ENCODE data around the gene ZFAND5. TPM values are rescaled to one million over a fixed set of nuclear protein-coding genes. Genes with fewer than 3 reads are reported as not detected.

The ZFAND5 gene
- total and polyA plus RNA-seq, 10 of the 15 experiments (the other 5 are each of a cell fraction or from before 2014, with no cell fraction given) = 22.5 to 107 (median 63.3) TPM

- DNase-seq (ENCODE audit: low read depth, low spot score) (no peak), ATAC-seq (no peak), FAIRE-seq (no peak)
- Histone ChIP-seq H3K4me3 (no peak overlapping the region), H3K27me3 (replicated peaks in 1 of 2; ENCODE audit: control insufficient read depth in 2 of 2, insufficient read depth in 2 of 2, low read length in 1 of 2) (no peaks in the 10 kb centered on the region), H3K36me3 (ENCODE audit: control insufficient read depth in 2 of 2, insufficient read depth in 2 of 2, low read length in 1 of 2) (no peaks in the 10 kb centered on the region), H2AFZ (ENCODE audit: control insufficient read depth, low read depth, low read length) (no peak overlapping the region), H3K9ac (ENCODE audit: control insufficient read depth, insufficient read depth, low read length) (no peak overlapping the region), H3K4me1 (ENCODE audit: control insufficient read depth, insufficient read depth, low read length) (no peaks in the 10 kb centered on the region), H4K20me1 (ENCODE audit: control insufficient read depth, insufficient read depth) (no peaks in the 10 kb centered on the region), H3K4me2 (ENCODE audit: control insufficient read depth, insufficient read depth) (no peak overlapping the region), H3K27ac (ENCODE audit: control insufficient read depth, insufficient read depth) (no peak overlapping the region), H3K9me3 (replicated peaks; ENCODE audit: control insufficient read depth, insufficient read depth, low read length) (no peaks in the 10 kb centered on the region), H3K79me2 (ENCODE audit: control insufficient read depth, insufficient read depth, low read length) (no peaks in the 10 kb centered on the region)
- 50% methylated on average over 1 of the region's 1 CpG for WGBS (ENCODE audit: insufficient coverage, insufficient replicate concordance, low lambda C conversion rate, missing lambda C conversion rate)
- no TSS peak for BruUV-seq (replicated peaks)
- ChIA-PET POLR2A (interaction anchor here (1.0 kb wide), 1 partner anchor 23 kb away, joined by 3 read pairs; no protein-coding TSS in a partner anchor), CTCF (interaction anchor here (1.7 kb wide), 1 partner anchor 107 kb away, joined by 4 read pairs; no protein-coding TSS in a partner anchor), SMC1A (ENCODE audit: uncharacterized antibody, unreplicated experiment) (interaction anchor here (1.0 to 1.9 kb wide), 3 partner anchors 9 to 21 kb away, joined by 3 to 5 read pairs (median 4); no protein-coding TSS in a partner anchor), RAD21 (ENCODE audit: unreplicated experiment) (interaction anchor here (0.5 to 1.4 kb wide), 2 partner anchors 8 to 21 kb away, joined by 3 to 4 read pairs; partner anchors contain the start of gene ZFAND5)
- in situ Hi-C loops (cut with MboI) = no loop called here
- intact Hi-C loops (cut with micrococcal nuclease; ENCODE audit: unreplicated experiment) = no loop called here
- TF ChIP-seq ZNF592 (IDR thresholded peaks at IDR 0.05) (no peak), ZBTB40 (IDR thresholded peaks at IDR 0.05; ENCODE audit: borderline replicate concordance) (no peak), TCF7 (IDR thresholded peaks at IDR 0.05; ENCODE audit: borderline replicate concordance) (no peak), SUPT20H (IDR thresholded peaks at IDR 0.05; ENCODE audit: borderline replicate concordance, control insufficient read depth, low read depth, low read length) (no peak), SP1 (IDR thresholded peaks at IDR 0.05; ENCODE audit: low read depth, low read length) (no peak), CTCF (IDR thresholded peaks at IDR 0.05 in 2 of 3, conservative IDR thresholded peaks at IDR 0.05 in 1 of 3; ENCODE audit: control insufficient read depth in 2 of 3, extremely low read depth in 1 of 3, insufficient read depth in 1 of 3, low read depth in 3 of 3, low read length in 3 of 3) (no peak), ZNF384 (IDR thresholded peaks at IDR 0.05; ENCODE audit: borderline replicate concordance, low read depth, low read length) (no peak), KLF5 (IDR thresholded peaks at IDR 0.05; ENCODE audit: partially characterized antibody) (no peak), POLR2AphosphoS2 (IDR thresholded peaks at IDR 0.05; ENCODE audit: low read depth, low read length) (no peak), SIN3A (IDR thresholded peaks at IDR 0.05; ENCODE audit: low read depth, low read length) (no peak), EGR1 (IDR thresholded peaks at IDR 0.05; ENCODE audit: borderline replicate concordance in 1 of 2, low read depth in 2 of 2, low read length in 2 of 2) (no peak), ESRRA (IDR thresholded peaks at IDR 0.05; ENCODE audit: low read length) (no peak), TBL1XR1 (IDR thresholded peaks at IDR 0.05; ENCODE audit: low read depth, low read length) (no peak), MTA3 (IDR thresholded peaks at IDR 0.05; ENCODE audit: borderline replicate concordance, low read length) (no peak), SMARCA5 (IDR thresholded peaks at IDR 0.05) (no peak)
Measured at GRCh38 chr9:72386186-72386585, 21.2 kb upstream of the ZFAND5 start.
